ENCODE results near the gene LTBP1. TPM values are rescaled to one million over a fixed set of nuclear protein-coding genes. Genes with fewer than 3 reads are reported as not detected.

LTBP1 gene
- polyA plus RNA-seq, 1 donor (not counting 4 experiments of a cell fraction or from before 2014, with no cell fraction given): 9.2 TPM

DNA sequence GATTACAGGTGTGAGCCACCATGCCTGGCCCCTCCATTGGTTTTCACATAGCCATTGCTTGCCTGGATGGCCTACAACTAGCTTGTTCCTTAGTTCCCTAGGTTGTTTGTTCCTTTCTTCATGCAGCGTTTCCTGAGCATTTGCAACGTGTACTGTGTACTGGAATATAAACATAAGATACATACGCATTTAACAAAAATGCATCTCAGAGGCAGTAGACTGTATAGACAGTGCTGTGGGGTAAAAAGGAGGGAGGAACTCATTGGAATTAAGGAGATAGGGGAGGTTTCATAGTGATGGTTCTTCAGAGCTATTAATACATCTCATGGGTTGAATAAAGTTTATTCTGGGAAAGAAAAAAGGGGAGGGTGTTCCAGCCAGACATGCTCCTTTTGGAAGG lies 269.2 kb downstream of the LTBP1 start:
- H2AFZ ChIP-seq (ENCODE audit: control insufficient read depth, low read length): no peak overlapping the region
- no peaks in the 10 kb centered on the region for H4K20me1 ChIP-seq (ENCODE audit: control insufficient read depth, extremely low read depth, insufficient read depth, low read length)
- H3K27me3 ChIP-seq (ENCODE audit: control insufficient read depth, extremely low read depth, insufficient read depth, low read length): no peaks in the 10 kb centered on the region
- H3K4me1 ChIP-seq (ENCODE audit: control insufficient read depth, extremely low read depth, insufficient read depth, low read length): peaks cover 35% of the 10 kb centered on the region
- H3K79me2 ChIP-seq (ENCODE audit: control insufficient read depth, insufficient read depth, low read length): no peaks in the 10 kb centered on the region
- no peak for FAIRE-seq
- TF ChIP-seq EZH2 (IDR thresholded peaks at IDR 0.05; ENCODE audit: low read length): no peak
- TF ChIP-seq, protein P1, sequence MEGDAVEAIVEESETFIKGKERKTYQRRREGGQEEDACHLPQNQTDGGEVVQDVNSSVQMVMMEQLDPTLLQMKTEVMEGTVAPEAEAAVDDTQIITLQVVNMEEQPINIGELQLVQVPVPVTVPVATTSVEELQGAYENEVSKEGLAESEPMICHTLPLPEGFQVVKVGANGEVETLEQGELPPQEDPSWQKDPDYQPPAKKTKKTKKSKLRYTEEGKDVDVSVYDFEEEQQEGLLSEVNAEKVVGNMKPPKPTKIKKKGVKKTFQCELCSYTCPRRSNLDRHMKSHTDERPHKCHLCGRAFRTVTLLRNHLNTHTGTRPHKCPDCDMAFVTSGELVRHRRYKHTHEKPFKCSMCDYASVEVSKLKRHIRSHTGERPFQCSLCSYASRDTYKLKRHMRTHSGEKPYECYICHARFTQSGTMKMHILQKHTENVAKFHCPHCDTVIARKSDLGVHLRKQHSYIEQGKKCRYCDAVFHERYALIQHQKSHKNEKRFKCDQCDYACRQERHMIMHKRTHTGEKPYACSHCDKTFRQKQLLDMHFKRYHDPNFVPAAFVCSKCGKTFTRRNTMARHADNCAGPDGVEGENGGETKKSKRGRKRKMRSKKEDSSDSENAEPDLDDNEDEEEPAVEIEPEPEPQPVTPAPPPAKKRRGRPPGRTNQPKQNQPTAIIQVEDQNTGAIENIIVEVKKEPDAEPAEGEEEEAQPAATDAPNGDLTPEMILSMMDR (optimal IDR thresholded peaks at IDR 0.05 in 1 of 3, IDR thresholded peaks at IDR 0.05 in 1 of 3, conservative IDR thresholded peaks at IDR 0.05 in 1 of 3; ENCODE audit: extremely low read depth in 1 of 3, insufficient read depth in 2 of 3, low read length in 3 of 3): no peak
- dilution Hi-C loops (cut with MboI; ENCODE audit: extremely low pct_ligation_motif_present, low sequenced_read_pairs): no loop called here
- H3K36me3 ChIP-seq (ENCODE audit: control insufficient read depth in 2 of 2, extremely low read depth in 1 of 2, insufficient read depth in 2 of 2, low read length in 2 of 2): no peaks in the 10 kb centered on the region
- H3K4me3 ChIP-seq (ENCODE audit: control insufficient read depth in 2 of 3, extremely low read depth in 1 of 3, insufficient read depth in 2 of 3, low read depth in 1 of 3, low read length in 3 of 3): no peak overlapping the region
- H3K9me3 ChIP-seq (ENCODE audit: control insufficient read depth, low read depth, low read length): no peaks in the 10 kb centered on the region
- H3K4me2 ChIP-seq (ENCODE audit: control insufficient read depth, extremely low read depth, insufficient read depth, low read depth, low read length): no peak overlapping the region
- no peak overlapping the region for H3K9ac ChIP-seq (ENCODE audit: control insufficient read depth, extremely low read depth, insufficient read depth, low read length)
- H3K9me1 ChIP-seq (ENCODE audit: control insufficient read depth, extremely low read depth, insufficient read depth, low read length): no peaks in the 10 kb centered on the region
- H3K27ac ChIP-seq (ENCODE audit: control insufficient read depth, insufficient read depth, low read length): no peak overlapping the region
- no peak for DNase-seq (ENCODE audit: low read depth, low spot score)

DNA sequence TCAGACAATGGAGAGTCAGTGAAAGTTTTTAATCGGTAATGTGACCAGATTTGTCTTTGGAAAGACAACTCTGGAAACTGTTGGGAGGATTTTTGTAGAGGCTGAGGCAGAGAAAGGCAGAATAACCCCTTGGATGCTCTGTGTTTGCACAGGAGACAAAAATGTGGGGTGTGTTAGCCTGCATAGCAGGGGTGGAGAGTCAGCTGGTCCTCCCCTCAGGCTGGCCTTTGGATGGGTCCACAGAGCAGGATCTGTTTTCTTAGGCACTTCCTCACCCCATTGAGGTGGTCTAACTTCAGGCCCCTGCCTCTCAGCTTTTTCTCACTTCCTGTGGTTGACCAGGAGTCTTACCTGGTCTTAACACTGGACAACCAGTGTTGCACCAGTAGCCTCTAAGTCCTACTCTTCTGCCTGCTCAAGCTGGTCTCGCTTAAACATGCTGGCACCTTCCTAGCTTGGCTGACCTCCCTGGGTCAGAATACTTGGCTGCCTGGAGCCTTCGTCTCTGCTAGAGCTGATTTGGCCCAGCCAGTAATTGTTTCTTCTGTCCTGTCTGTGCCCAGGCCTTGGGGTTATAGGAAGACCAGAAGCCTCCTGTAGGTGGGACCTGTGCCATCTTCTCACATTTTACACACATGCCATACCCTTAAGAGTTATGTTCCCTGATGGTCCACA lies 269.9 kb downstream of the LTBP1 start:
- no peaks in the 10 kb centered on the region for H4K20me1 ChIP-seq (ENCODE audit: control insufficient read depth, extremely low read depth, insufficient read depth, low read length)
- H3K9me1 ChIP-seq (ENCODE audit: control insufficient read depth, extremely low read depth, insufficient read depth, low read length): no peaks in the 10 kb centered on the region
- FAIRE-seq: peak; percentile 41
- H3K4me2 ChIP-seq (ENCODE audit: control insufficient read depth, extremely low read depth, insufficient read depth, low read depth, low read length): peak overlapping the region; percentile 14
- no peak for DNase-seq (ENCODE audit: low read depth, low spot score)
- H3K4me3 ChIP-seq (ENCODE audit: control insufficient read depth in 2 of 3, extremely low read depth in 1 of 3, insufficient read depth in 2 of 3, low read depth in 1 of 3, low read length in 3 of 3): no peak overlapping the region
- H3K27me3 ChIP-seq (ENCODE audit: control insufficient read depth, extremely low read depth, insufficient read depth, low read length): no peaks in the 10 kb centered on the region
- H3K27ac ChIP-seq (ENCODE audit: control insufficient read depth, insufficient read depth, low read length): no peak overlapping the region
- dilution Hi-C loops (cut with MboI; ENCODE audit: extremely low pct_ligation_motif_present, low sequenced_read_pairs): no loop called here
- H3K4me1 ChIP-seq (ENCODE audit: control insufficient read depth, extremely low read depth, insufficient read depth, low read length): peaks cover 28% of the 10 kb centered on the region
- TF ChIP-seq, protein P1 (optimal IDR thresholded peaks at IDR 0.05 in 1 of 3, IDR thresholded peaks at IDR 0.05 in 1 of 3, conservative IDR thresholded peaks at IDR 0.05 in 1 of 3; ENCODE audit: extremely low read depth in 1 of 3, insufficient read depth in 2 of 3, low read length in 3 of 3): no peak
- TF ChIP-seq EZH2 (IDR thresholded peaks at IDR 0.05; ENCODE audit: low read length): no peak
- H3K79me2 ChIP-seq (ENCODE audit: control insufficient read depth, insufficient read depth, low read length): no peaks in the 10 kb centered on the region
- H3K9me3 ChIP-seq (ENCODE audit: control insufficient read depth, low read depth, low read length): no peaks in the 10 kb centered on the region
- H2AFZ ChIP-seq (ENCODE audit: control insufficient read depth, low read length): peak overlapping the region; percentile 45
- H3K36me3 ChIP-seq (ENCODE audit: control insufficient read depth in 2 of 2, extremely low read depth in 1 of 2, insufficient read depth in 2 of 2, low read length in 2 of 2): no peaks in the 10 kb centered on the region
- no peak overlapping the region for H3K9ac ChIP-seq (ENCODE audit: control insufficient read depth, extremely low read depth, insufficient read depth, low read length)

Data from keratinocyte (primary cell).